Hepatocyte (in vitro differentiated cells): Measurements from ENCODE around the gene SCAPER. TPM values are rescaled to one million over a fixed set of nuclear protein-coding genes. Genes with fewer than 3 reads are reported as not detected.

Source experiments
- DNase-seq: peaks from one replicate; pipeline ENCODE4 v3.0.0-alpha.2; 2016; ENCODE audit warnings: low spot score
- H2AFZ ChIP-seq: fragments of 200-600 bp; sonication (generic); 2 replicates; pipeline ENCODE4 v1.6.0; 2016; ENCODE audit warnings: antibody characterized with exemption, mild to moderate bottlenecking
- H3K27ac ChIP-seq: fragments of 200-600 bp; sonication (generic); 2 replicates; pipeline ENCODE4 v1.5.1; 2016; ENCODE audit warnings: mild to moderate bottlenecking
- H3K27me3 ChIP-seq: fragments of 200-600 bp; sonication (generic); 2 replicates; pipeline ENCODE4 v1.6.1; 2016
- H3K36me3 ChIP-seq: fragments of 200-600 bp; sonication (generic); replicated peaks from 2 replicates; pipeline ENCODE4 v1.5.1; 2016; ENCODE audit warnings: low read depth; ENCODE audit not compliant: insufficient read depth
- H3K4me1 ChIP-seq: fragments of 200-600 bp; sonication (generic); 2 replicates; pipeline ENCODE4 v1.5.1; 2016; ENCODE audit warnings: mild to moderate bottlenecking, moderate library complexity; ENCODE audit not compliant: insufficient read depth
- H3K4me2 ChIP-seq: fragments of 200-600 bp; sonication (generic); 2 replicates; pipeline ENCODE4 v1.6.0; 2016
- H3K4me3 ChIP-seq: fragments of 200-600 bp; sonication (generic); 2 replicates; pipeline ENCODE4 v1.5.1; 2016; ENCODE audit warnings: mild to moderate bottlenecking
- H3K79me2 ChIP-seq: fragments of 200-600 bp; sonication (generic); 2 replicates; pipeline ENCODE4 v1.6.0; 2017; ENCODE audit warnings: mild to moderate bottlenecking
- H3K9me2 ChIP-seq: fragments of 200-600 bp; sonication (generic); replicated peaks from 2 replicates; pipeline ENCODE4 v1.6.0; 2017; ENCODE audit warnings: mild to moderate bottlenecking; ENCODE audit not compliant: insufficient read depth
- H3K9me3 ChIP-seq: fragments of 200-600 bp; sonication (generic); 2 replicates; pipeline ENCODE4 v1.5.1; 2016; ENCODE audit warnings: low read depth, mild to moderate bottlenecking
- H4K20me1 ChIP-seq: fragments of 200-600 bp; sonication (generic); 2 replicates; pipeline ENCODE4 v1.6.0; 2016; ENCODE audit warnings: mild to moderate bottlenecking; ENCODE audit not compliant: insufficient read depth, poor library complexity, severe bottlenecking
- EZH2 ChIP-seq: fragments of 200-600 bp; sonication (generic); IDR thresholded peaks from 2 replicates; pipeline ENCODE4 v1.6.1; 2016; ENCODE audit warnings: antibody characterized with exemption, mild to moderate bottlenecking, borderline replicate concordance
- EZH2phosphoT487 ChIP-seq: fragments of 200-600 bp; sonication (generic); IDR thresholded peaks from one replicate; pipeline ENCODE4 v1.6.1; 2018; ENCODE audit warnings: antibody characterized with exemption, mild to moderate bottlenecking, low read depth, moderate library complexity; ENCODE audit not compliant: unreplicated experiment, severe bottlenecking
- WGBS: methylation state at CpG from one replicate; pipeline ENCODE4 v1.1.6; 2016; ENCODE audit warnings: low lambda C conversion rate; ENCODE audit errors: missing lambda C conversion rate; 5-methylcytosine and 5-hydroxymethylcytosine counted together
- polyA plus RNA-seq: library from polyadenylated mRNA; unstranded; fragments of >200 nt; fragmentation: Nextera tagmentation; extraction: Ambion mirVana; gene quantifications from 2 replicates; pipeline ENCODE4 v1.2.1, GENCODE V29; 2016
- total RNA-seq: library from RNA; depleted of rRNA; stranded (reverse); fragments of >200 nt; gene quantifications from 2 replicates; pipeline ENCODE4 v1.2.3, GENCODE V29; 2014
- TF ChIP-seq, protein P1 (sequence below): fragments of 200-600 bp; sonication (generic); IDR thresholded peaks from 2 replicates; pipeline ENCODE4 v1.5.1; 2016; ENCODE audit warnings: antibody characterized with exemption, mild to moderate bottlenecking; ENCODE audit not compliant: poor library complexity

Gene SCAPER
- total and polyA plus RNA-seq, 2 experiments from 2014 or later, result 20.8 to 27.4 TPM

DNA sequence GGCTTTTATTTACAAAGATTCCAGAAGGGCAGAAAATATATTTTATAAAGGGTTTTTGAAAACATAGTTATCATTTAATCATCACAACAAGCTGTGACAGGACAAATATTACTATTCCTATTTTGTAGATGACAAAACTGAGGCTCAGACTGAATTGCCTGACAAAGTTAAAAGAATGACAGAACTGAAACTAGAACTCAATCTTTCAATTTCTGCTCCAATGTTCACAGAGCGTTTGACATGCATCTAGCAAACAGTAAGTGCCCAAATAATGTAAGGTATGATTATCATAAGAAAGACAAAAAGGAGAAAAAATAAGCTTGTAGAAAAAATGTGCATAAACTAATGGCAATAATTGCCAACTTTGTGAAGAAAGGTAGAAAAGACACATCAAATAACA is 61.9 kb downstream of the SCAPER start:
- no peak overlapping the region for H3K4me2 ChIP-seq
- DNase-seq, result no peak
- no peak overlapping the region for H3K27ac ChIP-seq
- 93% methylated on average over 1 of the region's 1 CpG for WGBS
- H4K20me1 ChIP-seq, result no peaks in the 10 kb centered on the region
- no peaks in the 10 kb centered on the region for H3K9me3 ChIP-seq
- no peaks in the 10 kb centered on the region for H3K9me2 ChIP-seq
- no peak overlapping the region for H3K4me3 ChIP-seq
- H3K36me3 ChIP-seq, result no peaks in the 10 kb centered on the region
- H3K79me2 ChIP-seq, result peaks cover 8% of the 10 kb centered on the region
- H3K4me1 ChIP-seq, result no peaks in the 10 kb centered on the region
- TF ChIP-seq EZH2, result no peak
- no peak for TF ChIP-seq EZH2phosphoT487
- TF ChIP-seq, protein P1, sequence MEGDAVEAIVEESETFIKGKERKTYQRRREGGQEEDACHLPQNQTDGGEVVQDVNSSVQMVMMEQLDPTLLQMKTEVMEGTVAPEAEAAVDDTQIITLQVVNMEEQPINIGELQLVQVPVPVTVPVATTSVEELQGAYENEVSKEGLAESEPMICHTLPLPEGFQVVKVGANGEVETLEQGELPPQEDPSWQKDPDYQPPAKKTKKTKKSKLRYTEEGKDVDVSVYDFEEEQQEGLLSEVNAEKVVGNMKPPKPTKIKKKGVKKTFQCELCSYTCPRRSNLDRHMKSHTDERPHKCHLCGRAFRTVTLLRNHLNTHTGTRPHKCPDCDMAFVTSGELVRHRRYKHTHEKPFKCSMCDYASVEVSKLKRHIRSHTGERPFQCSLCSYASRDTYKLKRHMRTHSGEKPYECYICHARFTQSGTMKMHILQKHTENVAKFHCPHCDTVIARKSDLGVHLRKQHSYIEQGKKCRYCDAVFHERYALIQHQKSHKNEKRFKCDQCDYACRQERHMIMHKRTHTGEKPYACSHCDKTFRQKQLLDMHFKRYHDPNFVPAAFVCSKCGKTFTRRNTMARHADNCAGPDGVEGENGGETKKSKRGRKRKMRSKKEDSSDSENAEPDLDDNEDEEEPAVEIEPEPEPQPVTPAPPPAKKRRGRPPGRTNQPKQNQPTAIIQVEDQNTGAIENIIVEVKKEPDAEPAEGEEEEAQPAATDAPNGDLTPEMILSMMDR, result no peak
- no peak overlapping the region for H2AFZ ChIP-seq
- H3K27me3 ChIP-seq, result no peaks in the 10 kb centered on the region

DNA sequence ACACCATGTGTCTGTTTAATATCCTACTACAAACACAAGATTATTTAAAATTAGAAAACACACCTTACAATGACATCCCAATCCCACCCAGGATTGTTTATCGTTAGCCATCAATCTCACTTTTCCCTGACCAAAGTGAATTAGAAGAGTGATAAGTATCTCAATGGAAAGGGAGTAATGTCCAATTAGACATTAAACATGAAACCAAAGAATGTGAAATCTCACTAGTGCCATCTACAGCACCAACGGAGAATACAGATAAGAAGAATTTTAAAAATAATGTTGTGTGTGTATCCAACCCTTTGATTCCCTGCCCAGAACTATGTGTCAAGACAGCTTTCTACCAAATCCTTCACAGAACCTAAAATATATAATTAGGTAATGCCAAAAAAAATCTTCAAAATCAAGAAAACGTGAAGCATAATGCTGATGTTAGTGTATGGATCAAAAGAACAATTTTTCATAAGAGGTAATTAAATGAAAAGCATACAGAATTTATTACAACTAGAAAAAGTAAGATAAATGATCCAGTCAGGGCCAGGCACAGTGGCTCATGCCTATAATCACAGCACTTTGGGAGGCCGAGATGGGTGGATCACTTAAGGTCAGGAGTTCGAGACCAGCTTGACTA is 64.2 kb downstream of the SCAPER start:
- no peaks in the 10 kb centered on the region for H3K27me3 ChIP-seq
- no peaks in the 10 kb centered on the region for H3K36me3 ChIP-seq
- no peaks in the 10 kb centered on the region for H3K4me1 ChIP-seq
- peak; percentile 37 for DNase-seq
- H3K79me2 ChIP-seq, result peaks cover 6% of the 10 kb centered on the region
- 53% methylated on average over 5 of the region's 5 CpGs for WGBS
- no peaks in the 10 kb centered on the region for H4K20me1 ChIP-seq
- no peak overlapping the region for H3K4me2 ChIP-seq
- H3K9me2 ChIP-seq, result no peaks in the 10 kb centered on the region
- no peaks in the 10 kb centered on the region for H3K9me3 ChIP-seq
- no peak overlapping the region for H3K27ac ChIP-seq
- TF ChIP-seq, protein P1, result peak; percentile 59
- no peak for TF ChIP-seq EZH2
- no peak overlapping the region for H3K4me3 ChIP-seq
- H2AFZ ChIP-seq, result no peak overlapping the region

DNA sequence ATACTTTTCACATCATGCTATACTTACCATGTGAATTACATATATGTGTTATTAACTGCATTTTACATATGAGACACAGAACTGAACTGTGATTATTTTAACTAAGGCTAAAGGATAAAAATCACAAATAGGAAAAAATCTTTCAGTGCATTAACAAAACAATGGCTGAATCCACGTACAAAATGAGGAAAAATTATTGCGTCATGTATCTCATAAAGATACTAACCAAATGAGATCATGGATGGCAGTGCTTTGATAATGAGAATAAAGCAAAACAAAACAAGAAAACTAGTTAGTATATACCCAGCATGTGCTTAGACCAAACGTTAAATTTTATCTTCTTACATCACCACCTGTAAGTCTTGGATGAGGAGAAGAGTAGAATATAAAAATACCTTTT is 66.0 kb downstream of the SCAPER start:
- H4K20me1 ChIP-seq, result no peaks in the 10 kb centered on the region
- H3K9me2 ChIP-seq, result no peaks in the 10 kb centered on the region
- no peaks in the 10 kb centered on the region for H3K4me1 ChIP-seq
- no peaks in the 10 kb centered on the region for H3K9me3 ChIP-seq
- H3K27ac ChIP-seq, result no peak overlapping the region
- H3K4me3 ChIP-seq, result no peak overlapping the region
- H3K79me2 ChIP-seq, result peaks cover 11% of the 10 kb centered on the region
- no peak overlapping the region for H3K4me2 ChIP-seq
- no peak overlapping the region for H2AFZ ChIP-seq
- H3K27me3 ChIP-seq, result no peaks in the 10 kb centered on the region
- H3K36me3 ChIP-seq, result no peaks in the 10 kb centered on the region
- TF ChIP-seq EZH2 (no peak), EZH2phosphoT487 (no peak)
- TF ChIP-seq, protein P1, result no peak
- 85% methylated on average over 3 of the region's 3 CpGs for WGBS
- no peak for DNase-seq

DNA sequence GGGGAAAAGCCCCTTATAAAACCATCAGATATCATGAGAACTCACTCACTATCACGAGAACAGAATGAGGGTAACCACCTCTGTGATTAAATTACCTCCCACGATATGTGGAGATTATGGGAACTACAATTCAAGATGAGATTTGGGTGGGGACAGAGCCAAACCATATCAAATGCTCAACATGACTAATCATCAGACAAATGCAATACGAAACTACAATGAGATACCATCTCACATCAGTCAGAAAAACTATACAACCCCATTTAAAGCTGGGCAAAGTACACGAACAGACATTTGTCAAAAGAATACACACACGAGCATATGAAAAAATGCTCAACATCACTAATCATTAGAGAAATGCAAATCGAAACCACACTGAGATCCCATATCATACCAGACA is 67.7 kb downstream of the SCAPER start:
- Histone ChIP-seq H2AFZ (no peak overlapping the region), H3K36me3 (no peaks in the 10 kb centered on the region), H3K27me3 (no peaks in the 10 kb centered on the region), H3K9me2 (no peaks in the 10 kb centered on the region), H3K4me3 (no peak overlapping the region), H3K4me2 (no peak overlapping the region), H4K20me1 (no peaks in the 10 kb centered on the region), H3K79me2 (peaks cover 21% of the 10 kb centered on the region), H3K27ac (no peak overlapping the region), H3K4me1 (no peaks in the 10 kb centered on the region), H3K9me3 (no peaks in the 10 kb centered on the region)
- WGBS, result 92% methylated on average over 6 of the region's 6 CpGs
- DNase-seq, result no peak
- TF ChIP-seq, protein P1, result no peak
- TF ChIP-seq EZH2phosphoT487, result no peak
- TF ChIP-seq EZH2, result no peak
